HCT116 (cell line): ENCODE measurements around the gene MAGEC1. TPM values are rescaled to one million over a fixed set of nuclear protein-coding genes. Genes with fewer than 3 reads are reported as not detected.

Experiments used
- ATAC-seq: fragments of 200-7000 bp; cut with Tn5 transposase; 2 replicates; pipeline ENCODE4 v1.9.1; 2020; ENCODE audit warnings: mild to moderate bottlenecking, moderate library complexity
- BruUV-seq: library from RNA; stranded (reverse); fragments of 400-500 nt; replicated peaks from 2 replicates; lab custom pipeline; 2021; lab: Mats Ljungman, UMichigan
- CTCF ChIA-PET: fragments of 300-600 bp; sonication (Branson Sonifier 250); formaldehyde crosslinking; loops from one replicate; lab custom pipeline; 2021; ENCODE audit warnings: antibody characterized with exemption; lab: Charles Lee
- POLR2A ChIA-PET: fragments of 300-600, 350-600 bp; sonication (Branson Sonifier 250); formaldehyde crosslinking; loops from one replicate; lab custom pipeline; 2021; ENCODE audit warnings: antibody characterized with exemption; lab: Charles Lee
- RAD21 ChIA-PET, 2 experiments: fragments of 300-600 bp; sonication (Branson Sonifier 250); formaldehyde crosslinking; loops; one replicate each; lab custom pipeline; 2023; ENCODE audit warnings: low total read pairs in 2 of 2; ENCODE audit not compliant: uncharacterized antibody in 2 of 2, unreplicated experiment in 2 of 2, low non-redundant PET in 1 of 2; lab: Charles Lee
- DNase-seq: peaks from one replicate; pipeline ENCODE4 v3.0.0-alpha.2; 2010; ENCODE audit warnings: low read depth, low spot score
- H2AFZ ChIP-seq: fragments of 200-600 bp; shearing (Covaris generic), sonication (generic); 2 replicates; pipeline ENCODE4 v1.6.1; 2017; ENCODE audit warnings: low read depth, mixed run types, mixed read lengths, antibody characterized with exemption, low read length; ENCODE audit not compliant: poor library complexity, severe bottlenecking
- H3K27ac ChIP-seq: 2 replicates; pipeline ENCODE4 v1.5.1; 2012; ENCODE audit warnings: low read depth, low read length
- H3K27me3 ChIP-seq: fragments of 200-600 bp; sonication (generic); 2 replicates; pipeline ENCODE4 v1.6.1; 2016; ENCODE audit warnings: mixed run types, low read length, mixed read lengths; ENCODE audit not compliant: insufficient read depth
- H3K36me3 ChIP-seq, 2 experiments: fragments of 200-500 bp in 1 of 2; fragments of 200-600 bp in 1 of 2; sonication (Bioruptor generic) in 1 of 2; sonication (generic) in 1 of 2; 2 replicates each; pipeline versions ENCODE4 v1.5.1 to v1.6.1; 2014 to 2016; ENCODE audit warnings: low read length in 2 of 2, inconsistent platforms in 1 of 2, mixed read lengths in 1 of 2, mixed run types in 1 of 2; ENCODE audit not compliant: insufficient read depth in 2 of 2, control insufficient read depth in 1 of 2
- H3K4me1 ChIP-seq, 2 experiments: fragments of 200-600 bp in 1 of 2; sonication (generic) in 1 of 2; 2 replicates each; pipeline versions ENCODE4 v1.5.1 to v1.6.1; 2012 to 2017; ENCODE audit warnings: low read length in 2 of 2, inconsistent platforms in 1 of 2, mild to moderate bottlenecking in 1 of 2, mixed read lengths in 1 of 2, mixed run types in 1 of 2, moderate library complexity in 1 of 2; ENCODE audit not compliant: insufficient read depth in 2 of 2, control insufficient read depth in 1 of 2
- H3K4me2 ChIP-seq: fragments of 200-600 bp; sonication (generic); 2 replicates; pipeline ENCODE4 v1.6.1; 2017; ENCODE audit warnings: mixed run types, low read length, mixed read lengths
- H3K4me3 ChIP-seq, 2 experiments: fragments of 200-600 bp in 1 of 2; sonication (generic) in 1 of 2; replicated peaks in 1 of 2; 2 replicates each; pipeline ENCODE4 v1.5.1; 2011 to 2016; ENCODE audit warnings: low read length in 2 of 2, control low read depth in 1 of 2, low read depth in 1 of 2, mild to moderate bottlenecking in 1 of 2, mixed read lengths in 1 of 2, mixed run types in 1 of 2
- H3K79me2 ChIP-seq: fragments of 200-600 bp; sonication (generic); 2 replicates; pipeline ENCODE4 v1.6.1; 2017; ENCODE audit warnings: mild to moderate bottlenecking, mixed run types, low read length, moderate library complexity, mixed read lengths; ENCODE audit not compliant: insufficient read depth
- H3K9ac ChIP-seq: fragments of 200-600 bp; sonication (generic); 2 replicates; pipeline ENCODE4 v1.6.1; 2016; ENCODE audit warnings: low read length, mixed read lengths
- H3K9me2 ChIP-seq: fragments of 200-600 bp; sonication (generic), shearing (Covaris generic); 2 replicates; pipeline ENCODE4 v1.6.1; 2017; ENCODE audit warnings: mixed run types, mild to moderate bottlenecking, moderate library complexity; ENCODE audit not compliant: insufficient read depth
- H3K9me3 ChIP-seq, 2 experiments: fragments of 200-500 bp in 1 of 2; fragments of 200-600 bp in 1 of 2; sonication (Bioruptor generic) in 1 of 2; sonication (generic) in 1 of 2; 2 replicates each; pipeline ENCODE4 v1.6.1; 2014 to 2017; ENCODE audit warnings: low read length in 2 of 2, mixed read lengths in 2 of 2, inconsistent platforms in 1 of 2, low read depth in 1 of 2, mild to moderate bottlenecking in 1 of 2, mixed run types in 1 of 2, moderate library complexity in 1 of 2; ENCODE audit not compliant: control insufficient read depth in 1 of 2, insufficient read depth in 1 of 2
- H4K20me1 ChIP-seq: fragments of 200-600 bp; sonication (generic), shearing (Covaris generic); 2 replicates; pipeline ENCODE4 v1.6.1; 2017; ENCODE audit warnings: mixed run types, mild to moderate bottlenecking, moderate library complexity; ENCODE audit not compliant: insufficient read depth
- ATF3 ChIP-seq: IDR thresholded peaks from 2 replicates; pipeline ENCODE4 v1.6.1; 2012
- CBX3 ChIP-seq: IDR thresholded peaks from 2 replicates; pipeline ENCODE4 v1.6.1; 2012; ENCODE audit warnings: low read depth
- CEBPB ChIP-seq: IDR thresholded peaks from 2 replicates; pipeline ENCODE4 v1.6.1; 2012; ENCODE audit warnings: low read depth
- CTCF ChIP-seq, 3 experiments: fragments of 200-600 bp in 1 of 3; sonication (generic) in 1 of 3; IDR thresholded peaks in 2 of 3; conservative IDR thresholded peaks in 1 of 3; 2 replicates each; pipeline ENCODE4 v1.5.1; 2012 to 2017; ENCODE audit warnings: low read depth in 2 of 3, low read length in 2 of 3, antibody characterized with exemption in 1 of 3, borderline replicate concordance in 1 of 3, control low read depth in 1 of 3, mild to moderate bottlenecking in 1 of 3, mixed read lengths in 1 of 3, mixed run types in 1 of 3, moderate library complexity in 1 of 3; ENCODE audit not compliant: insufficient read depth in 1 of 3
- EGR1 ChIP-seq: IDR thresholded peaks from 2 replicates; pipeline ENCODE4 v1.6.1; 2012; ENCODE audit warnings: low read depth
- ELF1 ChIP-seq: IDR thresholded peaks from 2 replicates; pipeline ENCODE4 v1.6.1; 2012; ENCODE audit warnings: low read depth, borderline replicate concordance
- FOSL1 ChIP-seq: IDR thresholded peaks from 2 replicates; pipeline ENCODE4 v1.6.1; 2012; ENCODE audit warnings: low read depth
- JUND ChIP-seq: IDR thresholded peaks from 2 replicates; pipeline ENCODE4 v1.6.1; 2012
- MAX ChIP-seq: IDR thresholded peaks from 2 replicates; pipeline ENCODE4 v1.6.1; 2012
- POLR2A ChIP-seq: IDR thresholded peaks from 2 replicates; pipeline ENCODE4 v1.7.0; 2011; ENCODE audit warnings: borderline replicate concordance; ENCODE audit not compliant: insufficient read depth, insufficient read length; ENCODE audit errors: extremely low read depth
- POLR2AphosphoS5 ChIP-seq: IDR thresholded peaks from 2 replicates; pipeline ENCODE4 v1.6.1; 2011; ENCODE audit warnings: mild to moderate bottlenecking, low read depth, low read length, moderate library complexity
- RAD21 ChIP-seq: IDR thresholded peaks from 2 replicates; pipeline ENCODE4 v1.6.1; 2012; ENCODE audit warnings: low read depth, mild to moderate bottlenecking
- REST ChIP-seq: IDR thresholded peaks from 2 replicates; pipeline ENCODE4 v1.6.1; 2012; ENCODE audit warnings: low read depth
- SIN3A ChIP-seq: IDR thresholded peaks from 2 replicates; pipeline ENCODE4 v1.6.1; 2012; ENCODE audit warnings: low read depth
- SP1 ChIP-seq: IDR thresholded peaks from 2 replicates; pipeline ENCODE4 v1.6.1; 2012; ENCODE audit warnings: low read depth
- SRF ChIP-seq: IDR thresholded peaks from 2 replicates; pipeline ENCODE4 v1.6.1; 2012; ENCODE audit warnings: low read depth
- ZBTB33 ChIP-seq: IDR thresholded peaks from 2 replicates; pipeline ENCODE4 v1.6.1; 2011; ENCODE audit warnings: mild to moderate bottlenecking, low read length, moderate library complexity; ENCODE audit not compliant: insufficient replicate concordance; ENCODE audit errors: extremely low read depth
- ZFX ChIP-seq: fragments of 450-650 bp; IDR thresholded peaks from 2 replicates; pipeline ENCODE4 v1.6.1; 2017
- ZNF274 ChIP-seq: fragments of 200-500 bp; sonication (Bioruptor generic); IDR thresholded peaks from 2 replicates; pipeline ENCODE4 v1.6.1; 2014; ENCODE audit warnings: mild to moderate bottlenecking, low read depth, low read length, inconsistent platforms
- intact Hi-C: fragments of 100-400 bp; cut with micrococcal nuclease; formaldehyde crosslinking; loops from 2 replicates; pipeline ENCODE4 v1.10.0; 2022
- total RNA-seq: library from RNA; stranded (reverse); gene quantifications from one replicate; pipeline ENCODE4 v1.2.1, GENCODE V29; 2021; ENCODE audit not compliant: unreplicated experiment

Gene MAGEC1
- total RNA-seq, 1 experiment from 2014 or later = not detected

GRCh38 chrX:141894733-141895132 lies 9.0 kb upstream of the MAGEC1 start:
- no peak overlapping the region for H2AFZ ChIP-seq
- H3K79me2 ChIP-seq = no peaks in the 10 kb centered on the region
- no peak overlapping the region for H3K9ac ChIP-seq
- no peak for DNase-seq
- no peak overlapping the region for H3K4me3 ChIP-seq
- no peak for TF ChIP-seq REST
- no peak for TF ChIP-seq MAX
- no peak for TF ChIP-seq SIN3A
- TF ChIP-seq CEBPB = no peak
- TF ChIP-seq SRF = no peak
- no peak for TF ChIP-seq CTCF (IDR thresholded peaks at IDR 0.05 in 2 of 3, conservative IDR thresholded peaks at IDR 0.05 in 1 of 3; ENCODE audit: borderline replicate concordance in 1 of 3, insufficient read depth in 1 of 3, low read depth in 2 of 3, low read length in 2 of 3)
- TF ChIP-seq ZFX = no peak
- no peak for TF ChIP-seq ZBTB33
- TF ChIP-seq SP1 = no peak
- no peak for TF ChIP-seq EGR1
- TF ChIP-seq FOSL1 = no peak
- no peak for TF ChIP-seq POLR2AphosphoS5
- no peak for TF ChIP-seq ZNF274
- TF ChIP-seq POLR2A = no peak
- no peak for TF ChIP-seq CBX3
- TF ChIP-seq ATF3 = no peak
- no peak for TF ChIP-seq RAD21
- TF ChIP-seq JUND = no peak
- TF ChIP-seq ELF1 = no peak
- H3K27ac ChIP-seq = no peak overlapping the region
- no peak overlapping the region for H3K4me2 ChIP-seq
- ATAC-seq = no peak
- ChIA-PET RAD21 (no interaction called here), CTCF (no interaction called here), POLR2A (no interaction called here)
- H3K4me1 ChIP-seq = no peaks in the 10 kb centered on the region
- H3K36me3 ChIP-seq = no peaks in the 10 kb centered on the region
- H3K27me3 ChIP-seq = no peaks in the 10 kb centered on the region
- no peaks in the 10 kb centered on the region for H4K20me1 ChIP-seq
- intact Hi-C loops = no loop called here
- H3K9me3 ChIP-seq = no peaks in the 10 kb centered on the region
- no TSS peak for BruUV-seq
- H3K9me2 ChIP-seq = no peaks in the 10 kb centered on the region
